Keratinocyte (primary cell): ENCODE data around the gene SYTL1. TPM values are rescaled to one million over a fixed set of nuclear protein-coding genes. Genes with fewer than 3 reads are reported as not detected.

Source experiments
- DNase-seq: peaks from one replicate; pipeline ENCODE4 v3.0.0-alpha.2; 2011; ENCODE audit warnings: low read depth, missing footprints, low spot score
- FAIRE-seq: peaks from 2 replicates; lab custom pipeline; 2011; peaks lifted over from hg19 to GRCh38; lab: Jason Lieb, UNC
- H2AFZ ChIP-seq: 2 replicates; pipeline ENCODE4 v1.6.0; 2012; ENCODE audit warnings: low read length, control low read depth, inconsistent platforms; ENCODE audit not compliant: control insufficient read depth
- H3K27ac ChIP-seq: 2 replicates; pipeline ENCODE4 v1.5.1; 2011; ENCODE audit warnings: low read length; ENCODE audit not compliant: control insufficient read depth, insufficient read depth
- H3K27me3 ChIP-seq: 3 replicates; pipeline ENCODE4 v1.6.0; 2011; ENCODE audit warnings: low read length; ENCODE audit not compliant: control insufficient read depth, insufficient read depth; ENCODE audit errors: extremely low read depth
- H3K36me3 ChIP-seq, 2 experiments: 2 replicates in 1 of 2; 3 replicates in 1 of 2; pipeline ENCODE4 v1.5.1; 2011; ENCODE audit warnings: low read length in 2 of 2, mild to moderate bottlenecking in 1 of 2; ENCODE audit not compliant: control insufficient read depth in 2 of 2, insufficient read depth in 2 of 2; ENCODE audit errors: extremely low read depth in 1 of 2
- H3K4me1 ChIP-seq: 3 replicates; pipeline ENCODE4 v1.5.1; 2011; ENCODE audit warnings: low read length; ENCODE audit not compliant: control insufficient read depth, insufficient read depth; ENCODE audit errors: extremely low read depth
- H3K4me2 ChIP-seq: 3 replicates; pipeline ENCODE4 v1.6.0; 2011; ENCODE audit warnings: low read depth, low read length; ENCODE audit not compliant: control insufficient read depth, insufficient read depth; ENCODE audit errors: extremely low read depth
- H3K4me3 ChIP-seq, 3 experiments: fragments of 200-600 bp in 1 of 3; sonication (generic) in 1 of 3; 2 replicates in 2 of 3; 3 replicates in 1 of 3; pipeline ENCODE4 v1.5.1; 2011 to 2016; ENCODE audit warnings: low read length in 3 of 3, mild to moderate bottlenecking in 3 of 3, control low read depth in 2 of 3, inconsistent platforms in 1 of 3, low read depth in 1 of 3, mixed read lengths in 1 of 3, mixed run types in 1 of 3, moderate library complexity in 1 of 3; ENCODE audit not compliant: control insufficient read depth in 2 of 3, insufficient read depth in 2 of 3; ENCODE audit errors: extremely low read depth in 1 of 3
- H3K79me2 ChIP-seq: 2 replicates; pipeline ENCODE4 v1.6.0; 2012; ENCODE audit warnings: low read length; ENCODE audit not compliant: control insufficient read depth, insufficient read depth
- H3K9ac ChIP-seq: 3 replicates; pipeline ENCODE4 v1.6.0; 2011; ENCODE audit warnings: low read length; ENCODE audit not compliant: control insufficient read depth, insufficient read depth; ENCODE audit errors: extremely low read depth
- H3K9me1 ChIP-seq: 3 replicates; pipeline ENCODE4 v1.6.0; 2011; ENCODE audit warnings: low read length; ENCODE audit not compliant: control insufficient read depth, insufficient read depth; ENCODE audit errors: extremely low read depth
- H3K9me3 ChIP-seq: 2 replicates; pipeline ENCODE4 v1.5.1; 2012; ENCODE audit warnings: low read depth, low read length; ENCODE audit not compliant: control insufficient read depth
- H4K20me1 ChIP-seq: 3 replicates; pipeline ENCODE4 v1.6.0; 2011; ENCODE audit warnings: low read length; ENCODE audit not compliant: control insufficient read depth, insufficient read depth; ENCODE audit errors: extremely low read depth
- CTCF ChIP-seq, 3 experiments: IDR thresholded peaks in 1 of 3; conservative IDR thresholded peaks in 1 of 3; optimal IDR thresholded peaks in 1 of 3; 2 replicates in 2 of 3; 3 replicates in 1 of 3; pipeline versions ENCODE3 to v1.5.1; 2011; ENCODE audit warnings: low read length in 3 of 3, mild to moderate bottlenecking in 3 of 3, moderate library complexity in 2 of 3, control low read depth in 1 of 3, inconsistent platforms in 1 of 3; ENCODE audit not compliant: insufficient read depth in 2 of 3; ENCODE audit errors: extremely low read depth in 1 of 3
- EZH2 ChIP-seq: IDR thresholded peaks from one replicate; pipeline ENCODE4 v1.6.1; 2012; ENCODE audit warnings: inconsistent platforms, mild to moderate bottlenecking, low read length, moderate library complexity
- dilution Hi-C: fragments of 300-500 bp; cut with MboI; formaldehyde crosslinking; loops from one replicate; pipeline ENCODE4 v1.7.0; 2020; ENCODE audit warnings: low sequenced_read_pairs; ENCODE audit not compliant: extremely low pct_ligation_motif_present
- polyA plus RNA-seq, 5 experiments: library from polyadenylated mRNA; depleted of rRNA in 3 of 5; stranded (reverse) in 3 of 5; stranded (forward) in 1 of 5; unstranded in 1 of 5; fragments of >200 nt; gene quantifications; 1 replicate in 1 of 5; 2 replicates in 3 of 5; 3 replicates in 1 of 5; pipeline versions ENCODE4 v1.2.1 to v1.2.3, GENCODE V29; 2011 to 2012; ENCODE audit warnings: missing spikeins in 2 of 5, low read depth in 1 of 5, low replicate concordance in 1 of 5

SYTL1 gene
- polyA plus RNA-seq, 1 donor (not counting 4 experiments of a cell fraction or from before 2014, with no cell fraction given): 15.6 TPM

- H3K36me3 ChIP-seq: peaks cover 23 to 39% of the 10 kb centered on the region in 2 experiments
Observed at GRCh38 chr1:27327964-27328363, 13.9 kb upstream of the SYTL1 start.

GRCh38 chr1:27330786-27331185, 11.0 kb upstream of the SYTL1 start:
- Histone ChIP-seq H3K9me3 (no peaks in the 10 kb centered on the region), H3K4me2 (no peak overlapping the region), H3K4me3 (no peak overlapping the region), H2AFZ (no peak overlapping the region), H3K9me1 (no peaks in the 10 kb centered on the region), H4K20me1 (no peaks in the 10 kb centered on the region), H3K79me2 (peaks cover 46% of the 10 kb centered on the region), H3K36me3 (peaks cover 37 to 55% of the 10 kb centered on the region in 2 experiments), H3K4me1 (no peaks in the 10 kb centered on the region), H3K27me3 (no peaks in the 10 kb centered on the region), H3K27ac (no peak overlapping the region), H3K9ac (no peak overlapping the region)
- no peak for TF ChIP-seq EZH2
- no peak for TF ChIP-seq CTCF (optimal IDR thresholded peaks at IDR 0.05 in 1 of 3, IDR thresholded peaks at IDR 0.05 in 1 of 3, conservative IDR thresholded peaks at IDR 0.05 in 1 of 3; ENCODE audit: extremely low read depth in 1 of 3, insufficient read depth in 2 of 3, low read length in 3 of 3)
- DNase-seq (no peak), FAIRE-seq (no peak)
- dilution Hi-C loops: no loop called here

More at GRCh38 chr1:27327964-27328363, 13.9 kb upstream of the SYTL1 start:
- Histone ChIP-seq H3K4me2 (no peak overlapping the region), H3K9me3 (no peaks in the 10 kb centered on the region), H3K9me1 (no peaks in the 10 kb centered on the region), H3K27ac (no peak overlapping the region), H3K4me3 (no peak overlapping the region), H4K20me1 (no peaks in the 10 kb centered on the region), H3K4me1 (peaks cover 9% of the 10 kb centered on the region), H3K79me2 (peaks cover 73% of the 10 kb centered on the region), H2AFZ (no peak overlapping the region), H3K9ac (no peak overlapping the region), H3K27me3 (no peaks in the 10 kb centered on the region)
- TF ChIP-seq EZH2: no peak
- no peak for DNase-seq
- FAIRE-seq: no peak
- dilution Hi-C loops: no loop called here

- H3K9me3 ChIP-seq: no peaks in the 10 kb centered on the region
- no peak overlapping the region for H3K4me2 ChIP-seq
- H3K9me1 ChIP-seq: no peaks in the 10 kb centered on the region
- no peak overlapping the region for H3K9ac ChIP-seq
- H3K4me1 ChIP-seq: no peaks in the 10 kb centered on the region
- H3K79me2 ChIP-seq: peaks cover 39% of the 10 kb centered on the region
- no peak overlapping the region for H2AFZ ChIP-seq
- H3K27ac ChIP-seq: no peak overlapping the region
- no peak for TF ChIP-seq EZH2
- TF ChIP-seq CTCF (optimal IDR thresholded peaks at IDR 0.05 in 1 of 3, IDR thresholded peaks at IDR 0.05 in 1 of 3, conservative IDR thresholded peaks at IDR 0.05 in 1 of 3; ENCODE audit: extremely low read depth in 1 of 3, insufficient read depth in 2 of 3, low read length in 3 of 3): no peak
- no peak overlapping the region for H3K4me3 ChIP-seq
- no peak for DNase-seq
- H3K36me3 ChIP-seq: peaks cover 42 to 51% of the 10 kb centered on the region in 2 experiments
- FAIRE-seq: no peak
- H4K20me1 ChIP-seq: no peaks in the 10 kb centered on the region
- H3K27me3 ChIP-seq: no peaks in the 10 kb centered on the region
- dilution Hi-C loops: no loop called here
Observed at GRCh38 chr1:27331426-27331825, 10.4 kb upstream of the SYTL1 start.
